IMR-90 (cell line): ENCODE results near the gene DUSP23. TPM values are rescaled to one million over a fixed set of nuclear protein-coding genes. Genes with fewer than 3 reads are reported as not detected.

ENCODE experiments used
- ATAC-seq: fragments of 200-7000 bp; cut with Tn5 transposase; 2 replicates; pipeline ENCODE4 v1.9.1; 2020; ENCODE audit warnings: low read depth, mild to moderate bottlenecking, moderate library complexity
- BruUV-seq: library from RNA; stranded (reverse); fragments of 400-500 nt; replicated peaks from 2 replicates; lab custom pipeline; 2021; lab: Mats Ljungman, UMichigan
- CTCF ChIA-PET: fragments of 300-600 bp; formaldehyde crosslinking; extraction: SDS; loops from one replicate; lab custom pipeline; 2021; ENCODE audit warnings: antibody characterized with exemption; lab: Yijun Ruan, JAX
- POLR2A ChIA-PET: fragments of 300-600 bp; sonication (Branson Sonifier 250); formaldehyde crosslinking; loops from one replicate; lab custom pipeline; 2022; ENCODE audit warnings: antibody characterized with exemption; ENCODE audit not compliant: unreplicated experiment; lab: Charles Lee
- DNase-seq: peaks from one replicate; pipeline ENCODE4 v3.0.0; 2013
- H2AFZ ChIP-seq: replicated peaks from 2 replicates; pipeline ENCODE3; 2013; ENCODE audit warnings: low read length, mild to moderate bottlenecking; ENCODE audit not compliant: poor library complexity
- H2AK5ac ChIP-seq: 2 replicates; pipeline ENCODE4 v1.6.1; 2013; ENCODE audit warnings: low read depth, low read length, inconsistent platforms
- H2AK9ac ChIP-seq: replicated peaks from 2 replicates; pipeline ENCODE3; 2013; ENCODE audit warnings: mild to moderate bottlenecking, low read depth, low read length, moderate library complexity; ENCODE audit not compliant: poor library complexity
- H2BK120ac ChIP-seq: 2 replicates; pipeline ENCODE4 v1.6.1; 2013; ENCODE audit warnings: low read depth, low read length, inconsistent platforms
- H2BK15ac ChIP-seq: 3 replicates; pipeline ENCODE4 v1.6.1; 2013; ENCODE audit warnings: low read depth, low read length, inconsistent platforms
- H2BK20ac ChIP-seq: 2 replicates; pipeline ENCODE4 v1.6.1; 2013; ENCODE audit warnings: low read depth, mild to moderate bottlenecking, inconsistent platforms, low read length, moderate library complexity
- H2BK5ac ChIP-seq: 2 replicates; pipeline ENCODE4 v1.6.1; 2013; ENCODE audit warnings: mild to moderate bottlenecking, low read depth, low read length, inconsistent platforms; ENCODE audit not compliant: poor library complexity, severe bottlenecking
- H3K14ac ChIP-seq: replicated peaks from 2 replicates; pipeline ENCODE4 v1.6.1; 2013; ENCODE audit warnings: low read depth, low read length, inconsistent platforms
- H3K18ac ChIP-seq: 2 replicates; pipeline ENCODE4 v1.6.1; 2013; ENCODE audit warnings: low read depth, low read length, control low read depth
- H3K23ac ChIP-seq: 2 replicates; pipeline ENCODE4 v1.6.1; 2013; ENCODE audit warnings: low read depth, low read length, inconsistent platforms
- H3K27ac ChIP-seq: 2 replicates; pipeline ENCODE4 v1.5.1; 2013; ENCODE audit warnings: mild to moderate bottlenecking, control low read depth, low read length; ENCODE audit not compliant: insufficient read depth
- H3K27me3 ChIP-seq: 2 replicates; pipeline ENCODE4 v1.6.1; 2013; ENCODE audit warnings: low read length; ENCODE audit not compliant: control insufficient read depth, insufficient read depth
- H3K36me3 ChIP-seq: 2 replicates; pipeline ENCODE4 v1.6.1; 2013; ENCODE audit warnings: low read length, mixed read lengths; ENCODE audit not compliant: control insufficient read depth, insufficient read depth
- H3K4ac ChIP-seq: 2 replicates; pipeline ENCODE4 v1.6.1; 2013; ENCODE audit warnings: low read depth, low read length, inconsistent platforms
- H3K4me1 ChIP-seq: 2 replicates; pipeline ENCODE4 v1.6.1; 2013; ENCODE audit warnings: low read length, mixed read lengths; ENCODE audit not compliant: control insufficient read depth, insufficient read depth
- H3K4me2 ChIP-seq: 2 replicates; pipeline ENCODE4 v1.6.1; 2013; ENCODE audit warnings: low read depth, mild to moderate bottlenecking, control low read depth, low read length, moderate library complexity
- H3K4me3 ChIP-seq: 2 replicates; pipeline ENCODE4 v1.5.1; 2013; ENCODE audit warnings: low read depth, mild to moderate bottlenecking, control low read depth, low read length, moderate library complexity; ENCODE audit not compliant: insufficient read depth
- H3K56ac ChIP-seq: 2 replicates; pipeline ENCODE4 v1.6.1; 2013; ENCODE audit warnings: low read length, inconsistent platforms; ENCODE audit not compliant: insufficient read depth; ENCODE audit errors: extremely low read depth
- H3K79me1 ChIP-seq, 2 experiments: 2 replicates each; pipeline ENCODE4 v1.6.1; 2013; ENCODE audit warnings: low read length in 2 of 2, inconsistent platforms in 1 of 2, low read depth in 1 of 2
- H3K9ac ChIP-seq: 2 replicates; pipeline ENCODE4 v1.6.1; 2013; ENCODE audit warnings: low read depth, low read length, control low read depth
- H3K9me1 ChIP-seq: 2 replicates; pipeline ENCODE4 v1.6.1; 2013; ENCODE audit warnings: low read length, inconsistent platforms; ENCODE audit not compliant: insufficient read depth
- H3K9me3 ChIP-seq: 2 replicates; pipeline ENCODE4 v1.6.1; 2013; ENCODE audit warnings: low read length; ENCODE audit not compliant: control insufficient read depth, insufficient read depth
- H4K20me1 ChIP-seq: 2 replicates; pipeline ENCODE4 v1.6.1; 2013; ENCODE audit warnings: low read length, inconsistent platforms; ENCODE audit not compliant: insufficient read depth
- H4K5ac ChIP-seq: 2 replicates; pipeline ENCODE4 v1.6.1; 2013; ENCODE audit warnings: mild to moderate bottlenecking, low read depth, low read length, control low read depth
- H4K8ac ChIP-seq, 2 experiments: 2 replicates each; pipeline ENCODE4 v1.6.1; 2013; ENCODE audit warnings: low read depth in 2 of 2, low read length in 2 of 2, control low read depth in 1 of 2, inconsistent platforms in 1 of 2
- H4K91ac ChIP-seq: 2 replicates; pipeline ENCODE4 v1.6.1; 2013; ENCODE audit warnings: low read depth, low read length, inconsistent platforms; ENCODE audit not compliant: insufficient read depth
- BHLHE40 ChIP-seq: fragments of 150-350 bp; IDR thresholded peaks from 2 replicates; pipeline ENCODE4 v1.6.1; 2016; ENCODE audit warnings: mild to moderate bottlenecking, low read depth, low read length
- MAFK ChIP-seq: IDR thresholded peaks from 2 replicates; pipeline ENCODE4 v1.6.1; 2012; ENCODE audit warnings: low read depth, low read length, improper control_type of control experiment
- MAZ ChIP-seq: IDR thresholded peaks from 2 replicates; pipeline ENCODE4 v1.6.1; 2012; ENCODE audit warnings: low read depth, mild to moderate bottlenecking, low read length, improper control_type of control experiment, moderate library complexity, borderline replicate concordance
- MXI1 ChIP-seq: IDR thresholded peaks from 2 replicates; pipeline ENCODE4 v1.6.1; 2012; ENCODE audit warnings: low read depth, mild to moderate bottlenecking, low read length, moderate library complexity, borderline replicate concordance
- RAD21 ChIP-seq: IDR thresholded peaks from 2 replicates; pipeline ENCODE4 v1.6.1; 2012; ENCODE audit warnings: low read length, improper control_type of control experiment
- RFX5 ChIP-seq: IDR thresholded peaks from 2 replicates; pipeline ENCODE4 v1.8.0; 2012; ENCODE audit warnings: low read depth, mild to moderate bottlenecking, low read length, moderate library complexity
- WGBS, 2 experiments: methylation state at CpG; one replicate each; pipeline versions ENCODE4 v1.1.5 to v1.1.7; 2013; ENCODE audit warnings: missing lambda C conversion rate in 2 of 2; ENCODE audit not compliant: insufficient read length in 1 of 2; ENCODE audit errors: extremely low coverage in 2 of 2; 5-methylcytosine and 5-hydroxymethylcytosine counted together
- dilution Hi-C: fragments of 300-500 bp; cut with HindIII; formaldehyde crosslinking; loops from one replicate; pipeline ENCODE4 v1.14.3; 2018; ENCODE audit warnings: low sequenced_read_pairs; ENCODE audit not compliant: unreplicated experiment
- in situ Hi-C: fragments of 300-500 bp; cut with MboI; formaldehyde crosslinking; loops from 3 replicates; pipeline ENCODE4 v1.14.3; 2019; ENCODE audit warnings: low sequenced_read_pairs, inconsistent platforms, mixed read lengths
- intact Hi-C: fragments of 100-400 bp; cut with micrococcal nuclease; formaldehyde crosslinking; loops from 2 replicates; pipeline ENCODE4 v1.10.0; 2022
- polyA plus RNA-seq, 3 experiments: library from polyadenylated mRNA; depleted of rRNA; stranded (reverse); fragments of >200 nt; gene quantifications; 2 replicates each; pipeline ENCODE4 v1.2.3, GENCODE V29; 2012; ENCODE audit warnings: low replicate concordance in 1 of 3
- total RNA-seq: library from RNA; depleted of rRNA; stranded (reverse); fragments of >200 nt; gene quantifications from 2 replicates; pipeline ENCODE4 v1.2.3, GENCODE V29; 2012
- TF ChIP-seq, protein P1 (sequence below): fragments of 150-350 bp; IDR thresholded peaks from 2 replicates; pipeline ENCODE4 v1.6.1; 2016; ENCODE audit warnings: low read depth, mild to moderate bottlenecking, low read length, moderate library complexity, borderline replicate concordance

The DUSP23 gene
- total and polyA plus RNA-seq, 2 of the 4 experiments (the other 2 are of a cell fraction), result 4.1 to 12.9 TPM

DNA sequence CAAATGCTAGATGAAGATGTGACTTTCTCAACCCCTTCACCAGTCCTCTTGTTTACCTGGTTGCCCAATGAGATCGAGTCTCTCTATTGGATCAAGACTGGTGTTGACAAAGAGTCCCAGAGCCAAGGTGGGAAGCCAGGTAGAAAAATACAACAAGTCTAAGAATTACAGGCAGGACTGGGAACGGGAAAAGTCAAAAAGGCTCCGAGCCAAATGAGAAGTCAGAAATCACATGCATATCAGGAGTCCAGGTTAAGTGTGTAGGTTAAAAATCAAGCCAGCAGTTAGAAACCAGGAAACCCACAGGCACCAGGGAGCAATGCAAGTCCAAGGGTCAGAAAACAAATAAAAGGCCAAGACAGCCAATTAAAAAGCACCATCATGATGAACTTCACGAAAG, 27.4 kb upstream of the DUSP23 start:
- H2BK20ac ChIP-seq, result no peak overlapping the region
- no peaks in the 10 kb centered on the region for H4K20me1 ChIP-seq
- no peak overlapping the region for H3K9ac ChIP-seq
- no peaks in the 10 kb centered on the region for H3K9me1 ChIP-seq
- H3K79me1 ChIP-seq, result no peaks in the 10 kb centered on the region
- H3K4me2 ChIP-seq, result no peak overlapping the region
- H4K8ac ChIP-seq, result no peak overlapping the region
- CTCF ChIA-PET, result no interaction called here
- no peak overlapping the region for H3K23ac ChIP-seq
- POLR2A ChIA-PET, result no interaction called here
- no peaks in the 10 kb centered on the region; the same call in 1 of the 2 replicates for H3K27me3 ChIP-seq
- no peak overlapping the region for H3K4me3 ChIP-seq
- no peak overlapping the region for H4K91ac ChIP-seq
- dilution Hi-C loops (no loop called here), in situ Hi-C loops (no loop called here), intact Hi-C loops (no loop called here)
- no peak overlapping the region for H4K5ac ChIP-seq
- H2BK15ac ChIP-seq, result no peak overlapping the region
- no peak overlapping the region for H2BK120ac ChIP-seq
- no peaks in the 10 kb centered on the region for H3K36me3 ChIP-seq
- no peak overlapping the region for H2AFZ ChIP-seq
- 82% methylated on average over 2 of the region's 4 CpGs; no CpG with 5 or more reads in 1 of the 2 experiments for WGBS, 2 experiments
- H2AK5ac ChIP-seq, result no peak overlapping the region
- no TSS peak for BruUV-seq
- H3K27ac ChIP-seq, result no peak overlapping the region
- no peak overlapping the region for H2BK5ac ChIP-seq
- no peak overlapping the region for H3K56ac ChIP-seq
- no peak overlapping the region for H3K18ac ChIP-seq
- H2AK9ac ChIP-seq, result no peak overlapping the region
- no peaks in the 10 kb centered on the region for H3K9me3 ChIP-seq
- no peak for DNase-seq
- H3K14ac ChIP-seq, result no peak overlapping the region
- no peak for ATAC-seq
- H3K4ac ChIP-seq, result no peak overlapping the region
- no peaks in the 10 kb centered on the region for H3K4me1 ChIP-seq
- no peak for TF ChIP-seq MAFK
- TF ChIP-seq MXI1, result no peak
- TF ChIP-seq MAZ, result no peak
- no peak for TF ChIP-seq RFX5
- TF ChIP-seq, protein P1, sequence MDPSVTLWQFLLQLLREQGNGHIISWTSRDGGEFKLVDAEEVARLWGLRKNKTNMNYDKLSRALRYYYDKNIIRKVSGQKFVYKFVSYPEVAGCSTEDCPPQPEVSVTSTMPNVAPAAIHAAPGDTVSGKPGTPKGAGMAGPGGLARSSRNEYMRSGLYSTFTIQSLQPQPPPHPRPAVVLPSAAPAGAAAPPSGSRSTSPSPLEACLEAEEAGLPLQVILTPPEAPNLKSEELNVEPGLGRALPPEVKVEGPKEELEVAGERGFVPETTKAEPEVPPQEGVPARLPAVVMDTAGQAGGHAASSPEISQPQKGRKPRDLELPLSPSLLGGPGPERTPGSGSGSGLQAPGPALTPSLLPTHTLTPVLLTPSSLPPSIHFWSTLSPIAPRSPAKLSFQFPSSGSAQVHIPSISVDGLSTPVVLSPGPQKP, result no peak
- TF ChIP-seq BHLHE40, result no peak
- no peak for TF ChIP-seq RAD21
